NCI-H510A (cell line): ENCODE results near the gene SNX7.

ENCODE experiments used
- DNase-seq: peaks from one replicate; lab custom pipeline; 2025; lab: John Stamatoyannopoulos, UW

Gene SNX7

GRCh38 chr1:98769162-98769561, 107.6 kb downstream of the SNX7 start:
- DNase-seq, result no peak

GRCh38 chr1:98781906-98782305, 120.4 kb downstream of the SNX7 start:
- DNase-seq, result no peak

- no peak for DNase-seq
These were observed 122.3 kb downstream of the SNX7 start for GRCh38 chr1:98783821-98784220.

- DNase-seq, result no peak
These were observed 130.0 kb downstream of the SNX7 start for GRCh38 chr1:98791498-98791897.

- no peak for DNase-seq
These were observed 130.6 kb downstream of the SNX7 start for GRCh38 chr1:98792123-98792522.

- no peak for DNase-seq
These were observed 131.6 kb downstream of the SNX7 start for GRCh38 chr1:98793136-98793535.

GRCh38 chr1:98794196-98794886, 132.8 kb downstream of the SNX7 start:
- DNase-seq, result no peak

- no peak for DNase-seq
These were observed 134.5 kb downstream of the SNX7 start for GRCh38 chr1:98796049-98796448.

GRCh38 chr1:98797506-98797905, 136.0 kb downstream of the SNX7 start:
- no peak for DNase-seq
